ENCODE measurements around the gene PLCG2.

PLCG2 gene

GRCh38 chr16:81908466-81909262, 129.6 kb downstream of the PLCG2 start:
- Histone ChIP-seq H2BK15ac (ENCODE audit: low read length) (no peak overlapping the region), H3K4me1 (ENCODE audit: control insufficient read depth in 2 of 2, insufficient read depth in 1 of 2, low read depth in 1 of 2, low read length in 2 of 2) (no peaks in the 10 kb centered on the region), H3K14ac (ENCODE audit: low read length) (no peak overlapping the region), H3K36me3 (replicated peaks in 1 of 2; ENCODE audit: control insufficient read depth in 2 of 2, insufficient read depth in 2 of 2, low read length in 2 of 2) (no peaks in the 10 kb centered on the region), H4K91ac (ENCODE audit: low read depth, low read length, poor library complexity) (no peak overlapping the region), H2AFZ (ENCODE audit: low read length) (no peak overlapping the region), H3K9me3 (replicated peaks in 1 of 2; ENCODE audit: control insufficient read depth in 2 of 2, insufficient read depth in 1 of 2, low read depth in 1 of 2, low read length in 2 of 2) (no peaks in the 10 kb centered on the region), H3K27ac (replicated peaks; ENCODE audit: low read length) (no peak overlapping the region), H3K23ac (ENCODE audit: low read depth, low read length, poor library complexity) (no peak overlapping the region), H3K18ac (ENCODE audit: low read length) (no peak overlapping the region), H3K27me3 (ENCODE audit: control insufficient read depth in 3 of 3, insufficient read depth in 3 of 3, low read depth in 1 of 3, low read length in 3 of 3) (no peaks in the 10 kb centered on the region), H3K9ac (ENCODE audit: low read depth, low read length, poor library complexity) (no peak overlapping the region), H3K4ac (ENCODE audit: low read length) (no peak overlapping the region), H4K8ac (ENCODE audit: low read depth, low read length) (no peak overlapping the region), H2BK5ac (ENCODE audit: low read length) (no peak overlapping the region), H2AK5ac (ENCODE audit: low read depth, low read length) (no peak overlapping the region), H2BK12ac (ENCODE audit: low read length) (no peak overlapping the region), H3K4me2 (ENCODE audit: insufficient read depth, low read length, poor library complexity, severe bottlenecking) (no peak overlapping the region), H3K4me3 (ENCODE audit: low read length in 2 of 2) (no peak overlapping the region), H3K79me1 (ENCODE audit: low read depth, low read length) (no peaks in the 10 kb centered on the region), H2BK120ac (ENCODE audit: low read depth, low read length) (no peak overlapping the region)
- DNase-seq (ENCODE audit: low spot score), result no peak
- WGBS, 2 donors (ENCODE audit: extremely low coverage in 2 of 2, insufficient read length in 2 of 2, insufficient replicate concordance in 1 of 2), result no CpG with 5 or more reads among the region's 16 CpGs

GRCh38 chr16:81910366-81910885, 131.3 kb downstream of the PLCG2 start:
- Histone ChIP-seq H2BK5ac (ENCODE audit: low read length) (no peak overlapping the region), H3K4me1 (ENCODE audit: control insufficient read depth in 2 of 2, insufficient read depth in 1 of 2, low read depth in 1 of 2, low read length in 2 of 2) (no peaks in the 10 kb centered on the region), H3K36me3 (replicated peaks in 1 of 2; ENCODE audit: control insufficient read depth in 2 of 2, insufficient read depth in 2 of 2, low read length in 2 of 2) (no peaks in the 10 kb centered on the region), H2BK120ac (ENCODE audit: low read depth, low read length) (no peak overlapping the region), H3K9ac (ENCODE audit: low read depth, low read length, poor library complexity) (no peak overlapping the region), H2BK15ac (ENCODE audit: low read length) (no peak overlapping the region), H3K9me3 (replicated peaks in 1 of 2; ENCODE audit: control insufficient read depth in 2 of 2, insufficient read depth in 1 of 2, low read depth in 1 of 2, low read length in 2 of 2) (no peaks in the 10 kb centered on the region), H3K4me3 (ENCODE audit: low read length in 2 of 2) (no peak overlapping the region), H2BK12ac (ENCODE audit: low read length) (no peak overlapping the region), H3K18ac (ENCODE audit: low read length) (peak overlapping the region; percentile 82), H3K4me2 (ENCODE audit: insufficient read depth, low read length, poor library complexity, severe bottlenecking) (no peak overlapping the region), H3K27me3 (ENCODE audit: control insufficient read depth in 3 of 3, insufficient read depth in 3 of 3, low read depth in 1 of 3, low read length in 3 of 3) (no peaks in the 10 kb centered on the region), H2AFZ (ENCODE audit: low read length) (no peak overlapping the region), H3K79me1 (ENCODE audit: low read depth, low read length) (no peaks in the 10 kb centered on the region), H3K14ac (ENCODE audit: low read length) (no peak overlapping the region), H4K8ac (ENCODE audit: low read depth, low read length) (no peak overlapping the region), H3K27ac (replicated peaks; ENCODE audit: low read length) (no peak overlapping the region), H2AK5ac (ENCODE audit: low read depth, low read length) (peak overlapping the region; percentile 70), H3K4ac (ENCODE audit: low read length) (no peak overlapping the region), H3K23ac (ENCODE audit: low read depth, low read length, poor library complexity) (peak overlapping the region; percentile 11), H4K91ac (ENCODE audit: low read depth, low read length, poor library complexity) (no peak overlapping the region)
- no CpG with 5 or more reads among the region's 28 CpGs for WGBS, 2 donors (ENCODE audit: extremely low coverage in 2 of 2, insufficient read length in 2 of 2, insufficient replicate concordance in 1 of 2)
- DNase-seq (ENCODE audit: low spot score), result no peak

GRCh38 chr16:81912395-81912794, 133.3 kb downstream of the PLCG2 start:
- Histone ChIP-seq H3K79me1 (ENCODE audit: low read depth, low read length) (no peaks in the 10 kb centered on the region), H3K36me3 (replicated peaks in 1 of 2; ENCODE audit: control insufficient read depth in 2 of 2, insufficient read depth in 2 of 2, low read length in 2 of 2) (no peaks in the 10 kb centered on the region), H3K9me3 (replicated peaks in 1 of 2; ENCODE audit: control insufficient read depth in 2 of 2, insufficient read depth in 1 of 2, low read depth in 1 of 2, low read length in 2 of 2) (no peaks in the 10 kb centered on the region), H2AK5ac (ENCODE audit: low read depth, low read length) (no peak overlapping the region), H3K27me3 (ENCODE audit: control insufficient read depth in 3 of 3, insufficient read depth in 3 of 3, low read depth in 1 of 3, low read length in 3 of 3) (no peaks in the 10 kb centered on the region), H3K4me1 (ENCODE audit: control insufficient read depth in 2 of 2, insufficient read depth in 1 of 2, low read depth in 1 of 2, low read length in 2 of 2) (no peaks in the 10 kb centered on the region), H2BK120ac (ENCODE audit: low read depth, low read length) (no peak overlapping the region), H3K27ac (replicated peaks; ENCODE audit: low read length) (no peak overlapping the region), H3K4me2 (ENCODE audit: insufficient read depth, low read length, poor library complexity, severe bottlenecking) (no peak overlapping the region), H2BK12ac (ENCODE audit: low read length) (no peak overlapping the region), H2BK5ac (ENCODE audit: low read length) (no peak overlapping the region), H3K9ac (ENCODE audit: low read depth, low read length, poor library complexity) (no peak overlapping the region), H3K4me3 (ENCODE audit: low read length in 2 of 2) (no peak overlapping the region), H4K91ac (ENCODE audit: low read depth, low read length, poor library complexity) (no peak overlapping the region), H3K14ac (ENCODE audit: low read length) (no peak overlapping the region), H3K4ac (ENCODE audit: low read length) (no peak overlapping the region), H3K18ac (ENCODE audit: low read length) (no peak overlapping the region), H2BK15ac (ENCODE audit: low read length) (no peak overlapping the region), H3K23ac (ENCODE audit: low read depth, low read length, poor library complexity) (no peak overlapping the region), H2AFZ (ENCODE audit: low read length) (no peak overlapping the region), H4K8ac (ENCODE audit: low read depth, low read length) (no peak overlapping the region)
- DNase-seq (ENCODE audit: low spot score), result no peak
- WGBS, 2 donors (ENCODE audit: extremely low coverage in 2 of 2, insufficient read length in 2 of 2, insufficient replicate concordance in 1 of 2), result no CpG with 5 or more reads among the region's 14 CpGs

GRCh38 chr16:81913222-81913621, 134.1 kb downstream of the PLCG2 start:
- Histone ChIP-seq H3K9ac (ENCODE audit: low read depth, low read length, poor library complexity) (no peak overlapping the region), H2AFZ (ENCODE audit: low read length) (no peak overlapping the region), H3K14ac (ENCODE audit: low read length) (no peak overlapping the region), H3K4me3 (ENCODE audit: low read length in 2 of 2) (no peak overlapping the region), H3K9me3 (replicated peaks in 1 of 2; ENCODE audit: control insufficient read depth in 2 of 2, insufficient read depth in 1 of 2, low read depth in 1 of 2, low read length in 2 of 2) (no peaks in the 10 kb centered on the region), H3K4me1 (ENCODE audit: control insufficient read depth in 2 of 2, insufficient read depth in 1 of 2, low read depth in 1 of 2, low read length in 2 of 2) (no peaks in the 10 kb centered on the region), H2AK5ac (ENCODE audit: low read depth, low read length) (no peak overlapping the region), H3K79me1 (ENCODE audit: low read depth, low read length) (no peaks in the 10 kb centered on the region), H4K8ac (ENCODE audit: low read depth, low read length) (no peak overlapping the region), H2BK5ac (ENCODE audit: low read length) (no peak overlapping the region), H3K18ac (ENCODE audit: low read length) (no peak overlapping the region), H3K4ac (ENCODE audit: low read length) (no peak overlapping the region), H3K23ac (ENCODE audit: low read depth, low read length, poor library complexity) (no peak overlapping the region), H3K27ac (replicated peaks; ENCODE audit: low read length) (no peak overlapping the region), H3K36me3 (replicated peaks in 1 of 2; ENCODE audit: control insufficient read depth in 2 of 2, insufficient read depth in 2 of 2, low read length in 2 of 2) (no peaks in the 10 kb centered on the region), H4K91ac (ENCODE audit: low read depth, low read length, poor library complexity) (no peak overlapping the region), H2BK12ac (ENCODE audit: low read length) (no peak overlapping the region), H2BK15ac (ENCODE audit: low read length) (no peak overlapping the region), H3K4me2 (ENCODE audit: insufficient read depth, low read length, poor library complexity, severe bottlenecking) (no peak overlapping the region), H2BK120ac (ENCODE audit: low read depth, low read length) (no peak overlapping the region), H3K27me3 (ENCODE audit: control insufficient read depth in 3 of 3, insufficient read depth in 3 of 3, low read depth in 1 of 3, low read length in 3 of 3) (no peaks in the 10 kb centered on the region)
- WGBS, 2 donors (ENCODE audit: extremely low coverage in 2 of 2, insufficient read length in 2 of 2, insufficient replicate concordance in 1 of 2), result no CpG with 5 or more reads among the region's 5 CpGs
- no peak for DNase-seq (ENCODE audit: low spot score)

Measured in neuronal stem cell (in vitro differentiated cells).